ENCODE measurements around the gene ZNF579.
"Not testable (repeated sequence)": the region's sequence is repeated elsewhere in the genome, so short reads cannot be mapped to it uniquely, and the experiment has no call there.

ZNF579 gene

DNA sequence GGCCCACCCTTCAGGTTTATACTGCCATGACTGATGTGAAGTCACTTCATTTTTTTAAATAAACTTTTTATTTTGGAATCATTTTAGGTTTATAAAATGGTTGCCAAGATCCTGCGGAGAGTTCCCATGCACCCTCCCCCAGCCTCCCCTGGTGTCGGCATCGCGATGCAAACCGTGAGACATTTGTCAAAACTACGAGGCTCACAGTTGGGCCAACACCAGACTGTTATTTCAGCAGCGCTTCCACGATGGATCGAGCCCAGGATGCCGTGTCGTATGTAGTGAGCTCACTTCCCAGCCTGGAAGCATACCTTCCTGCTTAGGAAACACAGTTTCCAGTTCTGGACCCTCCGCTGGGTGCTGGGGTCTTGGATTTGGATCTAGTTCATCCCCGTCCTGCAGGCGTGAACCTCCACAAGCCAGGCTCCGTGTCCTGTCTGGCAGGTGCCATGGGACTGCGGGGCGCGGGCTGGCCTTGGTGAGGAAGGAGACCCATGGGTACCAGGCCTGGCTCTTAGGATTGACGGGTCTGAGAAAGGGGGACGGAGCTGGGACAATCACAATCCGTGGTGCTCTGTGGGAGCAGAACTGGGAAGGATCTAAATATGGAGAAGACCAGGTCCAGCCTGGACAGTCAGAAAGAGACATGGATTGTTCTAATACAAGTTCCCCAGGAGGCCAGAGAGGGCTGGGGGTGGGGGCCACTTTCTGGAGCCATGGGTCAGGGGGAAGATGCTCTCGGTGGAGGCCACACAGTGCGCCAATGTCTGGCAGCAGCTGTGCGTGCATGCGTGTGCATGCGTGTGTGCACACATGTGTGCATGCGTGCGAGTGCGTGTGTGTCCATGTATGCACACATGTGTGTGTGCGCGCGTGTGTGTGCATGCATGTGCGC is 41.3 kb downstream of the ZNF579 start:
- DNase-seq (ENCODE audit: low read depth in 2 of 2) = no peak

DNA sequence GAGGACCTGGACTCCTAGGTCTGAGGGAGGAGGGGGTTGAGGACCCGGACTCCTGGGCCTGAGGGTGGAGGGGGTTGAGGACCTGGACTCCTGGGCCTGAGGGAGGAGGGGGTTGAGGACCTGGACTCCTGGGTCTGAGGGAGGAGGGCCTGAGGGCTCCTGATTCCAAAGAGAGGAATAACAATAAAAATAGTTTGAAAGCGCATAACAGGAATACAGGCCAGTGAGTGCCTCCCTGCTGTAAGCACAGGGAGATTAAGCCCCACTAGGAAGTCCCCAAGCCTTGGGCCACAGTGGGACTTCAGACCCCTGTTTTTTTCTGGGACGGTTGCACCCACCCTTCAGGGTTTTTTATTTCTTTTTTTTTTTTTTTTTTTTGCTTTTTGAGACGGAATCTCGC is 42.5 kb downstream of the ZNF579 start:
- no peak for DNase-seq (ENCODE audit: low read depth in 2 of 2)

DNA sequence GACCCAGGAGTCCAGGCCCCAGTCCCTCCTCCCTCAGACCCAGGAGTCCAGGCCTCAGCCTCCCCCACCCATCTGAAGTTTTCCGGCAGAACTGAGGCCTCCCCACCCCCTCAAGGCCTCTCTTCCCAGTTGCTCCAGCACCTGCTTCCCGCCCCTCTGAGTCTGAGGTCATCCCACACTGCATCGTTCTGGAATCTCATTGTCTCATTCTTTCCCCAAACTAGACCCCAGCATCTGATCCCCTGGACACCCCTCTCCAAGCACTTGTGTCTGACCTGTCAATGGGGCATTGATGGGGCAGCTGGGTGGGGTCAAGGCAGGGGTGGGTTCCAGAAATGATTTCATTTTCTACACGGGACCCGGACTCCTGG is 42.9 kb downstream of the ZNF579 start:
- DNase-seq (ENCODE audit: low read depth in 2 of 2) = no peak

DNA sequence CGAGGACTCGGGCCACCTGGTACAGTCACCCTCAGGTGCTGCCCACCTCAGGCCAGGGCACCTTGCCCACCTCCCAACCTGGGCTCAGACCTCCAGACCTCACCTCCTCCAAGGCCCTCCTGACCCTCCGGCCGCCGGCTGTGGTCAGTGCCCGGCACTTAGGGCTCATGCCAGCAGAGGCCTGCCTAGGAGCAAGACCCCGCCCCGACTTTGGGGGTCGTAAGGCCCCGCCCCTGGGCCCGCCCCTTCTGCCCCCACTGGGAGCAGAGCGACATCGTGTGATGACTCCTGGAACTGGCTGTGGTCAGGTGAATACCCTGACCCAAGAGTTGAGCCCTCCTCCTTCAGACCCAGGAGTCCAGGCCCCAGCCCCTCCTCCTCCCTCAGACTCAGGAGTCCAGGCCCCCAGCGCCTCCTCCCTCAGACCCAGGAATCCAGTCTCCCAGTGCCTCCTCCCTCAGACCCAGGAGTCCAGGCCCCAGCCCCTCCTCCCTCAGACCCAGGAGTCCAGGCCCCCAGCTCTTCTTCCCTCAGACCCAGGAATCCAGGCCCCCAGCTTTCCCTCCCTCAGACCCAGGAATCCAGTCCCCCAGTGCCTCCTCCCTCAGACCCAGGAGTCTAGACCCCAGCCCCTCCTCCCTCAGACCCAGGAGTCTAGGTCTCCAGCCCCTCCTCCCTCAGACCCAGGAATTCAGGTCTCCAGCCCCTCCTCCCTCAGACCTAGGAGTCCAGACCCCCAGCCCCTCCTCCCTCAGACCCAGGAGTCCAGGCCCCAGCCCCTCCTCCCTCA is 43.5 kb downstream of the ZNF579 start, which contains the start of gene SBK2:
SBK2 (minus strand) TSS at position 183 of the 790 bp plus-strand sequence. CDS start 839 bp downstream, outside the sequence.
- DNase-seq (ENCODE audit: low read depth in 2 of 2) = no peak

DNA sequence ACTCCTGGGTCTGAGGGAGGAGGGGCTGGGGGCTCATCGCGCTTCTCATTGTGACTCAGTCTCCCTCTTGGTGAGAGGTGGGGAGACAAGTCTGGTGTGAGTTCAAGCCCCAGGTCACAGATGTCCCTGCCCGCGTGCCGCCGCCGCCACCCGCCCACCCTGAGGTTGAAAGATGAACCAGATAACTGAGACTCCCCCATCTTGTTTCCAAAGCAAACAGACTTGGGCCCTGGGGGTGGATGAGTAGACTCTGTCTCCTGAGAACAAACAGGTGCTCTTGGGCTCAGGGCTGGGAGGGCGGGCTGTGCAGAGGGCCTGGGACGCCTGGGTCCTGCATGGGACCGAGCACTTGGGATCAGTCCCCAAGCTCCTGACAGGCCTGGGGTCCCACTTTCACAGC is 44.3 kb downstream of the ZNF579 start:
- DNase-seq (ENCODE audit: low read depth in 2 of 2) = no peak

DNA sequence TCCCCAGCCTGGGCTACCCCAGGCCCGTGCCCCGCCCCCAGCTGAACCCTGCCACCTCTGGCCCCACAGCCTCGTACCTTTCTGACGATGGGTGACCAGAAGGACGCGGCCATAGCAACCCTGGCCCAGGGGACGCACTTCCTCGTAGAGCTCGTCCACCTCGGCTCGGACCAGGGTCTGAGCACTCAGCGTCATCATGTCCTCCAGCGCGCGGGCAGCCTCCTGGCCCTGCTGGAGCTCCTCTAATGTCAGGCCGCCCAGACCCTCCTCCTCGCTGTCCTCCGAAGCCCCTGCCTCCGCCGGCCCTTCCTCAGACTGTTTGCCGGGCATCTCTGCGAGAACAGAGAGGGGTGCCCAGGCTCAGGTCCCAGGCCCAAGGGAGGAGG is 44.7 kb downstream of the ZNF579 start:
- no peak for DNase-seq (ENCODE audit: low read depth in 2 of 2)

DNA sequence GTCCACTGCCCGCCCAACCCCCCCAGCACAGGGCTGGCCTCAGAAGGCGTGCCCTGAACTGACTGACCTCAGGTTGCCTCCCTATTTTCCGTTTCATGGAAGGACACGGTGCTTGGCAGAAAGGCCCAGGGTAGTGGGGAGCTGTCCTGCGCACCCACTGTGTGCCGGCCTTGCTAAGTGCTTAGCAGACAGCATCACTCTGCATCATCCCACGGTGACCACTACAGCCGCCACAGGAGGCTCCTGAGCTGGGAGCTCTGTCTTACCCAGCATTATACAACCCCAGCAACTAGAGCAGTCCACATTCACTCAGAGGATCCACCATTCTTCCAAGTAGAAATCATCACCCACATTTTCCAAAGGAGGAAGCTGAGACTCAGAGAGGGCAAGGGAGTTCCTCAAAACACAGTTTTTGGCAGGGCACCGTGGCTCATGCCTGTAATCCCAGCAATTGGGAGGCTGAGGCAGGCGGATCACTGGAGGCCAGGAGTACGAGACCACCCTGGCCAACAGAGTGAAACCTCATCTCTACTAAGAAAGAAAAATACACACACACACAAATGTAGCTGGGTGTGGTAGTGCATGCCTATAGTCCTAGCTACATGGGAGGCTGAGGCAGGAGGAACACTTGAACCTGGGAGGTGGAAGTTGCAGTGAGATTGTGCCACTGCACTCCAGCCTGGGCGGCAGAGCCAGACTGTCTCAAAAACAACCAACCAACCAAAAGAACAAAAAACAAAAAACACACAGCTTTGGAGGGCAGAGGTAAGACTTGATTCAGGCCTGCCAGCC is 45.3 kb downstream of the ZNF579 start:
- DNase-seq (ENCODE audit: low read depth in 2 of 2) = no peak

DNA sequence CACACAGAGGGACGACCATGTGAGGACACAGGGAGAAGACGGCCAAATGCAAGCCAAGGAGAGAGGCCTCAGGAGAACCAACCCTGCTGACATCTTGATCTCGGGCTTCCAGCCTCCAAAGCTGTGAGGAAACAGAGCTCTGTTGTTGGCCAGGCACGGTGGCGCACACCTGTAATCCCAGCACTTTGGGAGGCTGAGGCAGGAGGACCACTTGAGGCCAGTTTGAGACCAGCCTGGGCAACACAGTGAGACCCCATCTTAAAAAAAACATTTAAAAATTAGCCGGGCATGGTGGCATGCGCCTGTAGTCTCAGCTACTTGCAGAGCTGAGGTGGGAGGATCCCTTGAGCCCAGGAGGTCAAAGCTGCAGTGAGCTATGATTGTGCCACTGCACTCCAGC is 46.4 kb downstream of the ZNF579 start:
- not testable (repeated sequence) for DNase-seq (ENCODE audit: low read depth in 2 of 2)

DNA sequence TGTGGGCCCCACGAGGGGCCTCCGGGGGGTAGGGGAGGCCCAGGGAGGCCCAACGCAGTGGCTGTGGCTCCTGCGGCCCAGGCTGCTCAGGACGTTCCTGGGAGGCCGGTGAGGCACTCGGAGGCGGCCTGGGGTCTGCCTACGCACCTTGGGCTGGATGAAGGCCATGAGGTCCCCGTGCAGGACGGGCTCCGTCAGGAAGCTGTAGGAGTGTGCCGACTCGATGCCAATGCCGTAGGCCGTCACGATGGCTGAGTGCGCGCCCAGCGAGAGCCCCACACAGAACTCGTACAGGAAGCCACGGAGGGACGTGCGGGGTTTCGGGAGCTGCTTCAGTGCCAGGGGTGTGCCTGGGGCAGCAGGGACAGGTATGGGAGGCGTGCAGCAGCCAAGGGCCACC is 49.7 kb downstream of the ZNF579 start:
- no peak for DNase-seq (ENCODE audit: low read depth in 2 of 2)

DNA sequence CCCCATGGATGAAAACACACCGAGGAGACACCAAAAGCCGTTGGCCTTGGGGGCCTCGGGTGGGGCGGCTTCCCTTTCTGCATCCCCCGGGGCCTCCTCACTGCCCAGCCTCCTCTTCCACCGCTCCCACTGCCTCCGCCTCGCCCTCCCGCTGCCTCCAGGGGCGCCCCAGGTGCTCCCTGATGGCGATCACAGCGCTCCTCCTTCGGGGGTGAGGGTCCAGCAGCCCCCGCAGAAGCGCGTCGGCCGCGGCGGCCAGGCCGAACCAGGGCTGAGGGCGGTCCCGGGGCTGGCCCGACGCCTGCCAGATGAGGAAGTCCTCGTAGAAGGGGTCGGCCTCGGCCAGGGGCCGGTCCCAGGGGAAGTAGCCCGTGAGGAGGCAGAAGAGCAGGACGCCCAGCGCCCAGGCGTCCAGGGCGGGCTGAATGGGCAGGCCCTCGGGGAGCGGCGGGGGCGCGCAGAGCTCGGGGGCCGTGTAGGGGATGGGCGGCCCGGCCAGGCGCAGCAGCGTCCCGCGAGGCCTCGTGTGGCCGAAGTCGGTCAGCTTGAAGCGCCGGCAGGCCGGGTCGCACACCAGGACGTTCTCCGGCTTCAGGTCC is 50.9 kb downstream of the ZNF579 start:
- DNase-seq (ENCODE audit: low read depth in 2 of 2) = no peak

DNA sequence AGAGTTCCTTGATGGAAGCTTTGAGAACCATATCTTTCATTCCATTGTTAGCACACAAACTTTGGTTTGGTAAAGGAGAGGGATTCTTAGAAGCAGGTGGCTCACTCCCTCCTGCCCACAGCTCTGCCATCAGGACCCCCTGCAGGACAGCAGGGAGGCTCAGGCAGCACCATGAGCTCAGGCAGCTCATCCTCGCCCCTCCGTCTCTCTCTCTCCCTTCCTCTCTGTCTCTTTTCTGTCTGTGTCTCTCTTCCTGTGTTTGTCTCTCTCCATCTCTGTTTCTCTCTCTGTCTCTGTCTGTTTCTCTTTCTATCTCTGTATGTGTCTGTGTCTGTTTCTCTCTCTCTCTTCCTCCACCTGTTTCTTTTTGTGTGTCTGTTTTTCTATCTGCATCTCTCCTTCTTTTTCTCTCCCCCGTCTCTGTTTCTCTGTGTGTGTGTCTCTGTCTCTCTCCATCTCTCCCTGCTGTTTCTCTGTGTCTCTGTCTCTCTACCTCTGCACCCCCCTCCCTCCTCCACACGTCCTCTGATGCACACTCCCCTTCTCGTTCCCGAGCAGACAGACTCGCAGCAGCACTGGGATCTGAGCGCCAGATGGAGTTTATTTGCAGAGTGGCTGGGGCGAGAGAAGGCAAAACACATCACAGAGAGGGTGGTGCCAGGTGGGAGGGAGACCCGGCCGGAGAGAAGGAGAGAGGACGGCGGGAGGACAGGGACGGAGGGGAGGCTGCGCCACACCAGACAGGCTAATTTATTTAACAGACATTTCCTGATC is 52.4 kb downstream of the ZNF579 start:
- DNase-seq (ENCODE audit: low read depth in 2 of 2) = no peak

DNA sequence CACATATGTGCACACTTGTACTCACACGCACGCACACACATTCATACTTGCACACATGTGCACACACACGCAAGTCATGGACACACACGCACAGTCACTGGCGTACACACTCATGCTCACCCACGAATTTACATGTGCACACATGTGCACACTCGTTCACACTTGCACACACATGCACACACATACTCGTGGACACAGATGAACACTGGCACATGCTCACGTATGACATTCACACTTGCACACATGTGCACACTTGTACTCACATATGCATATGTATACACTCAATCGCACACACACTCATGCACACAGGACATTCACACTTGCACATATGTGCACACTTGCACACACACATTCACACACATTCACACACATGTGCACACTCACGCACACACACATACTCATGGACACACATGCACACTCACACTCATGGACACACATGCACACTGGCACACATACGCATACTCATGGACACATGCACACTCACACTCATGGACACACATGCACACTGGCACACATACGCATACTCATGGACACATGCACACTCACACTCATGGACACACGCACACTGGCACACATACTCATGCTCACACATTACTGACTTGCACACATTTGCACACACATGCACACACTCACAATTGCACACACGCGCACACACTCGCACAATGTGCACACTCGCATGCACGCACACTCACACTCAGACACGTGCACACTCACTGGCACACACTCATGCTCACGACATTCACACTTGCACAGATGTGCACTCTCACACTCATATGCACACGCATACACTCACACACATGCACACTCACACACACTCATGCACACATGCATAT is 53.2 kb downstream of the ZNF579 start:
- DNase-seq (ENCODE audit: low read depth in 2 of 2) = no peak

Measured in stimulated activated CD8-positive, alpha-beta memory T cell treated with anti-CD3 and anti-CD28 coated beads, Interleukin-2, amount 100 ng/mL, for 1 hour (primary cell).